ENCODE data around the gene HLA-DQB1.
"Not testable (repeated sequence)": the region's sequence is repeated elsewhere in the genome, so short reads cannot be mapped to it uniquely, and the experiment has no call there.

The HLA-DQB1 gene

DNA sequence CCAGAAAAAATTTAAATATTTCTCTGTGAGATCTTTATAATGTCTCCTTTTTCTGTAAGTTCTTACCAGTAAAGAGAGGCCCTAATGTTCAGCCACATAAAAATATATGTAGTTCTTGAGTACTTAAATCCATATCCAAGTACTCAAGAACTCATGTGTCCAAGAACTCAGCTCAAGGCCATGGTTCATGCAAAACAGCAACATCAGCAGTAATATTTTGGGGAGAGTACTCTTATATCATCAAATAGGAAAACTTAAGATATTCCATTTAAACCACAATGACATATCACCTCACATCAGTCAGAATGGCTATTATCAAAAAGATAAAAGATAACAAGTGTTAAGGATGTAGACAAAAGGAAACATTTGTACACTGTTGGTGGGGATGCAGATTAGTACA is 3.4 kb upstream of the HLA-DQB1 start:
- Mint-ChIP-seq H3K27me3 (no peaks in the 10 kb centered on the region), H3K4me3 (no peak overlapping the region), H3K36me3 (peaks cover 15% of the 10 kb centered on the region), H3K9me3 (peaks cover 3% of the 10 kb centered on the region), H3K27ac (peak overlapping the region; percentile 100), H3K4me1 (peaks cover 41% of the 10 kb centered on the region)
- ATAC-seq, result no peak

DNA sequence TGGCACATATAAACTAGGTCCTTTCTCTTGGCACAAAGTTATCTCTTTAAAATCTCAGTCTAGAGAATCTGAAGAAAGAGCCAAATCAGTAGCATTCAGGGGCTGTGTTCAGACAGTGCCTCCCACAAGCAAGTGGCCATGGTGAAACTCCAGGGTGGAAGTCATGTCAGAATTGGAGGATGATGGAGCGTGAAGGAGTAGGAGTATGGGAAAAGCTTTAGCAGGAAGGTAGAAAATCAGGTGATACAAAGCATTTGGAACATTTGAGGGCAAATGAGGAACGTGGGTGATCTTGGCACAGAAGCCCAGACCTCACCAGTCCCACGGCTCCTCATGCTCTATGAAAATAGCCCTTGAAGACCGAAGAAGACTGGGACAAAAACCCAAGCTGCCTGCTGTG is 2.8 kb upstream of the HLA-DQB1 start:
- no peak for ATAC-seq
- Mint-ChIP-seq H3K9me3 (peaks cover 1% of the 10 kb centered on the region), H3K4me1 (peaks cover 41% of the 10 kb centered on the region), H3K4me3 (no peak overlapping the region), H3K27ac (peak overlapping the region; percentile 100), H3K27me3 (no peaks in the 10 kb centered on the region), H3K36me3 (peaks cover 22% of the 10 kb centered on the region)

DNA sequence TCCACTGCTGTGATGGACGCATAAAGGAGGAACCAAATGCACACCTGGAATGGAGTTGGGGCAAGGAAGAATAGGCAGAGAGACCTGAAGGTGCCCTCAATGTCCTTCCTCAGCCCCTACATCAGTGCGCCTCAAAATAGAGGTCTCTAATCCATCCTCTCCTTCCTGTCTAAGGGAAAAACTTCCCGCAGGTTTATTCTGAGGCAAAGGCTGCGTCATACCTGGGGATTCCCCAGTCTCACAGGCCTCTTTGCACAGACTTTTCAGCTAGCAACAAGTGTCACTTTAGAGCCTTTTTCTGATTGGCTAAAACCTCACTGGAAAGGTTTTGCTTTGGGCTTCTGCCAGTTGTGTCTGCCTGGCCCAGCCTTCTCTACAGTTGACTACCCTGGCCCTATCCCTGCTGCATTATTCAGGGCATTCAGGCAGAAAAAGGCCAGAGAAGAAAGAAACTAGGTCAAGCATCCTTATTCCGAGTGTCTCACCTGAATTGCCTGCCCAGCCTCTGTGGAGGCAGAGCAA is 1.8 kb upstream of the HLA-DQB1 start:
- peaks cover 45% of the 10 kb centered on the region for H3K4me1 Mint-ChIP-seq
- ATAC-seq, result peak; percentile 91
- H3K27ac Mint-ChIP-seq, result peak overlapping the region; percentile 100
- H3K27me3 Mint-ChIP-seq, result no peaks in the 10 kb centered on the region
- H3K4me3 Mint-ChIP-seq, result peak overlapping the region; percentile 98
- peaks cover 31% of the 10 kb centered on the region for H3K36me3 Mint-ChIP-seq
- no peaks in the 10 kb centered on the region for H3K9me3 Mint-ChIP-seq

DNA sequence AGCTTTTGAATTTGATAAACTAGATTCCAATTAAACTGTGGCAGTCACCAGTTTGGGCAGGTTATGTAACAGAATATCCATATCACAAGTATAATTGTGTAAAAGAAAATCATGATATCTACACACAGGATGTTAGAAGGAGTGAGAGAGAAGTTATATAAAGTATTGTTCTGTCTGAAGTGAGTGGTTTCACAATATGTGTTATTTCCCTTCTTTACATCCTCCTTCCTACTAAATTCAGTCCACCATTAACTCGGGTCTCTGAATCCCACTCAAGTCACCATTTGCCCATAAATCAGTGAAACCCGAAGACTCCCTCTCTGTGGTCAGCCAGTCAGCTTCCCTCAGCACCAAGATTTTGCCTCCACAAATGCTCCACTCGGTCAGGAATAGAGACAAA is 796 bp downstream of the HLA-DQB1 start:
- Mint-ChIP-seq H3K9me3 (no peaks in the 10 kb centered on the region), H3K4me1 (peaks cover 71% of the 10 kb centered on the region), H3K27me3 (no peaks in the 10 kb centered on the region), H3K36me3 (peaks cover 55% of the 10 kb centered on the region), H3K27ac (peak overlapping the region; percentile 100), H3K4me3 (peak overlapping the region; percentile 98)
- ATAC-seq, result no peak

DNA sequence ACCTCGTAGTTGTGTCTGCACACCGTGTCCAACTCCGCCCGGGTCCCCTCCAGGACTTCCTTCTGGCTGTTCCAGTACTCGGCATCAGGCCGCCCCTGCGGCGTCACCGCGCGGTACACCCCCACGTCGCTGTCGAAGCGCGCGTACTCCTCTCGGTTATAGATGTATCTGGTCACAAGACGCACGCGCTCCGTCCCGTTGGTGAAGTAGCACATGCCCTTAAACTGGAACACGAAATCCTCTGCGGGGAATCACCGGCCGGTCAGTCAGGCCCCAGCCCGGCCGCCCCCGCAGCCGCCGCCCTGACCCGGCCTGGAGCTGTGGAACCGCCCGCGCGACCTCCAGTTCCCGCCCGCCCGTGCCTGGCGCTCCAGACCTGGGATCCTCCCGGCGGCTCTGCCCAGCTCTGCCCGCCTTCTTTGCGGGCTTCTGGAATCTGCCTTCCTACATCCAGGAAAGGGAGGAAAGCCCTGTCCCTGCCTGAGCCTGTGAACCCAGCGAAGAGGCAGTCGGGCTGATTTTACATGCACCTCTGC is 1.6 kb downstream of the HLA-DQB1 start:
- Mint-ChIP-seq H3K4me1 (peaks cover 72% of the 10 kb centered on the region), H3K27ac (peak overlapping the region; percentile 100), H3K9me3 (no peaks in the 10 kb centered on the region), H3K36me3 (peaks cover 62% of the 10 kb centered on the region), H3K27me3 (no peaks in the 10 kb centered on the region), H3K4me3 (peak overlapping the region; percentile 98)
- peak; percentile 29 for ATAC-seq

DNA sequence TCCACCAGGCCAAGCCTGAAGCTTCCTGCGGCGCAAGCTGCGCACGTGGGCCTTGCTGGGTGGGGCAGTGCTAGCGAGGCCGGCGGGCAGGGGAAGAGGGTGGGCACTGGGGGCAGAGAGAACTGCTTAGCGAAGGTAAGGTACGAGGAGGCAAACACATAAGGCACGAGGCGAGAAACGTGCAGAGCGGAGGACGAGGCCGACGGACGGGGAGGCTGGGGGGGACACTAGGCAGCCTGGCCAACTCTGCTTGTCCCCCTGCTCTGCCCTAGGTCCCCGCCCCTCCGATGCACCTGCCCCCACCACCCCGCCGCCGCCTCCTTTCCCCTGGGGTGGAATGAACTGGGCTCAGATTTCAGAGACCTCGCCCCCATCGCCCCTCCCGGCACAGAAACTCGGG is 2.1 kb downstream of the HLA-DQB1 start:
- Mint-ChIP-seq H3K4me3 (peak overlapping the region; percentile 98), H3K36me3 (peaks cover 68% of the 10 kb centered on the region), H3K4me1 (peaks cover 71% of the 10 kb centered on the region), H3K27ac (peak overlapping the region; percentile 100), H3K9me3 (no peaks in the 10 kb centered on the region), H3K27me3 (no peaks in the 10 kb centered on the region)
- ATAC-seq, result no peak

DNA sequence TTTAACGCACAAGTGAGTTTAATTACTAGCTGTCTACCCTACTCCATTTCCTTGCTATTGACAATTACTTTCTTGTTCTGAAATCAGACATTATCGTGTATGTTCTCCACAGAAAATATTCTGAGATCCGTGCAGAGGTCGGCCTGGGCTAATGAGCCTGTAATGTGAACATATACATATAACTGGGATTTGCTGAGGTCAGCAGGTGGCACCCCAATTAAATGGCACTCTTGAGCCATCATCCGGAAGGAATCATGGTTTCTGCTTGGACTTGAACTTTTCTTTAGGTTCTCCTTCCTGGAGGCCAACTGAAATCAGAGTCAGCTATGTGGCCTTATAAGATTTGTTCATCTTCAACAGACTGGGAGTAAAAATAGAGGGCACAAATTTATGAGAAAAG is 3.6 kb downstream of the HLA-DQB1 start:
- Mint-ChIP-seq H3K27me3 (no peaks in the 10 kb centered on the region), H3K36me3 (peaks cover 83% of the 10 kb centered on the region), H3K27ac (peak overlapping the region; percentile 100), H3K4me1 (peaks cover 72% of the 10 kb centered on the region), H3K9me3 (no peaks in the 10 kb centered on the region), H3K4me3 (peak overlapping the region; percentile 98)
- ATAC-seq, result no peak

DNA sequence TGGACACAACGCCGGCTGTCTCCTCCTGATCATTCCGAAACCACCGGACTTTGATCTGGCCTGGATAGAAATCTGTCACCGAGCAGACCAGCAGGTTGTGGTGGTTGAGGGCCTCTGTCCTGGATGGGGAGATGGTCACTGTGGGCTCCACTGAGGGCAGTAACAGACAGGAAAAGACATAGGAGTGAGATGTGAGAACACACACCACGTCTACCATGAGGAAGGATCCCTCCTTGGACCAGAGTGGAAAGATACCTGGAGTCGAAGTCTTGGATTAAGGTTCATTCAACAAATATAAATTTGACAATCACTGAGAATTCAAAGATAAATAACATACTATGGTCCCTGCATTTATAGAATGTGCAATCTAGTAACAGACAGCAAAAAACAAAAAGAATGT is 4.4 kb downstream of the HLA-DQB1 start:
- peak overlapping the region; percentile 62 for H3K4me3 Mint-ChIP-seq
- H3K27me3 Mint-ChIP-seq, result no peaks in the 10 kb centered on the region
- H3K9me3 Mint-ChIP-seq, result no peaks in the 10 kb centered on the region
- peaks cover 85% of the 10 kb centered on the region for H3K36me3 Mint-ChIP-seq
- peaks cover 69% of the 10 kb centered on the region for H3K4me1 Mint-ChIP-seq
- peak overlapping the region; percentile 67 for H3K27ac Mint-ChIP-seq
- ATAC-seq, result no peak

DNA sequence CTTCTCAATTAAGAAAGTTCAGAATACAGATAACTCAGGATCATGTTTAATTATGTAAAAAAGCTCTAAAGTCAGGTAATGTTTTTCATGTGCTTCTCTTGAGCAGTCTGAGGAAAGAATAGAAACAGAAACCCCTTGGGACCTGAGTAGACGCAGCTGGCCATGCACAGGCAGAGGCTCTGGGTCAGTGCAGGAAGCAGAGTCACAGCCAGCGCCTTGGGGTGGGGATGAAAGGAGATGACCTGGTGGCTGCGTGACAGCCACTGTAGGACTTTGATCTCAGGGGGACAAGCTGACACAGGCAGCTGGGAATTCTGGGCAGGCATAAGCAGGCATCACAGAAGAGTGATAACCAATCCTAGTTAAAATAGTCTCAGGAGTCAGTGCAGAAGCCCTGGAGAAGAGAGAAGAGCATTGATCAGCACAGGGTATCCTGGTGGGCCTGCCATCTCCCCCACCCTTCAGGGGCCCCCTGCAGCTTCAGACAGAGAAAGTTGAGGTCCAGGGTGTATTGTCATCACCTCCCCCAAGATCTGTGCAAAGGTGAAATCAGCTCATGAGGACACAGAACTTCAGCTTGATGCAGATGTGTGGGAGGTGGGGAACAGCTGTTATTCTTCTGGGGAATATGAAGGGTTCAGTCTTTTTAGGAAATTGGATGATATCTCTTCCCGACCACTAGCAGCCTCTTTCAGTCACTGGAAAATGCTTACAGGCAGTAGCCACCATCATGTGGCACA is 6.4 kb downstream of the HLA-DQB1 start:
- H3K27me3 Mint-ChIP-seq, result no peaks in the 10 kb centered on the region
- peak overlapping the region; percentile 62 for H3K4me3 Mint-ChIP-seq
- H3K36me3 Mint-ChIP-seq, result peaks cover 84% of the 10 kb centered on the region
- ATAC-seq, result peak; percentile 75
- no peaks in the 10 kb centered on the region for H3K9me3 Mint-ChIP-seq
- H3K4me1 Mint-ChIP-seq, result peaks cover 65% of the 10 kb centered on the region
- H3K27ac Mint-ChIP-seq, result peak overlapping the region; percentile 67

DNA sequence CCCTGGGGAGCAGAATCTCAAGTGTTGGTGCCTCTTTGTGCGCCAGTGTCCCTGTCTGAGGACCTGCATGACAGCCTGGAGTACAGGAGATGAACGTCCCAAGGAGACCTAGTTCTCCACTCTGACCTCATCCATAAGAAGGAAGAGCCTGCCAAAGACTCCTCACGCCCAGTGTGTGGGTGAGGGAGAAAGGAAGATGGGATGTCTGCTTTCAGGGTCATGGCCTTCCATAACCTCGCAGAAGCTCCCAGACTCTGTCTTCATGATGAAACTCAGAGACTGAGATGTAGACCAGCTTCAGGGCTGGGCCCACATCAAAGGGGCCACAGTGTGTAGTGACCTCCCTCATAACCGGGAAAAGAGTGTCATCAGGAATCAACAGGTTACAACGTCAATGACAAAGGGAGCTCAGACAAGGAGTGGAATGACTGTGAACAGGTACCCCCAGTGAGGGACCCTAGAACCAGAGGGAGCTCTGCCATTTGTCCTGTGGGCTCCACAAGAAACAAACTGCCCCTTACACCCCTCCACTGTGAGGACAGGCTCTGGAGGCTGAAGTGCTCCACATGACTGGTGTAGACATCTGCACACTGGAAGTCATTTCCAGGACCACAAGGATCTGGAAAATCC is 8.1 kb downstream of the HLA-DQB1 start:
- Mint-ChIP-seq H3K9me3 (no peaks in the 10 kb centered on the region), H3K4me3 (no peak overlapping the region), H3K27ac (peak overlapping the region; percentile 67), H3K27me3 (no peaks in the 10 kb centered on the region), H3K4me1 (peaks cover 62% of the 10 kb centered on the region), H3K36me3 (peaks cover 74% of the 10 kb centered on the region)
- peak; percentile 32 for ATAC-seq

DNA sequence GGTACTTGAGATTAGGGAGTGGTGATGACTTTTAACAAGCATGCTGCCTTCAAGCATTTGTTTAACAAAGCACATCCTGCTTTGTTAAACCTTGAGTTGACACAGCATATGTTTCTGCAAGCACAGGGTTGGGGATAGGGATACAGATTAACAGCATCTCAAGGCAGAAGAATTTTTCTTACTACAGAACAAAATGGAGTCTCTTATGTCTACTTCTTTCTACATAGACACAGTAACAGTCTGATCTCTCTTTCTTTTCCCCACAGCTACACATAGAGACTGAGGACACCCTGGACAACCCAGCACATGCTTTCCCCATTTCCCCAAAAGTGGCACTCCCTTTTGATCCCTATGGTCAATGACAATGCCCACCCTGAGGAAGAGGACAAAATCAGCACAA is 8.6 kb downstream of the HLA-DQB1 start:
- not testable (repeated sequence) for H3K4me3 Mint-ChIP-seq, H3K9me3 Mint-ChIP-seq, H3K27me3 Mint-ChIP-seq, ATAC-seq
- Mint-ChIP-seq H3K36me3 (peaks cover 68% of the 10 kb centered on the region), H3K4me1 (peaks cover 56% of the 10 kb centered on the region), H3K27ac (peak overlapping the region; percentile 67)

DNA sequence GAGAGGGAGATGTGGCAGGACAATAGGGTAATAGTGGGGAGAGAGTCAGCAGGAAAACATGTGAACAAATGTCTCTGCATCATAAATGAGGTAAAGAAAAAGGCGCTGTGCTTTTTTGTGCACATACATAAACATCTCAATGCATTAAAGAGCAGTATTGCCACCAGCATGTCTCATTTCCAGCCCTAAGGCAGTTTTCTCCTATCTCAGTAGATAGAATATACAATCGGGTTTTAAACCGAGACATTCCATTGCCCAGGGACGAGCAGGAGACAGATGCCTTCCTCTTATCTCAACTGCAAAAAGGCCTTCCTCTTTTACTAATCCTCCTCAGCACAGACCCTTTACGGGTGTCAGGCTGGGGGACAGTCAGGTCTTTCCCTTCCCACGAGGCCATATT is 9.1 kb downstream of the HLA-DQB1 start:
- not testable (repeated sequence) for H3K9me3 Mint-ChIP-seq, H3K4me3 Mint-ChIP-seq, ATAC-seq, H3K27me3 Mint-ChIP-seq
- Mint-ChIP-seq H3K36me3 (peaks cover 64% of the 10 kb centered on the region), H3K27ac (peak overlapping the region; percentile 67), H3K4me1 (peaks cover 52% of the 10 kb centered on the region)

DNA sequence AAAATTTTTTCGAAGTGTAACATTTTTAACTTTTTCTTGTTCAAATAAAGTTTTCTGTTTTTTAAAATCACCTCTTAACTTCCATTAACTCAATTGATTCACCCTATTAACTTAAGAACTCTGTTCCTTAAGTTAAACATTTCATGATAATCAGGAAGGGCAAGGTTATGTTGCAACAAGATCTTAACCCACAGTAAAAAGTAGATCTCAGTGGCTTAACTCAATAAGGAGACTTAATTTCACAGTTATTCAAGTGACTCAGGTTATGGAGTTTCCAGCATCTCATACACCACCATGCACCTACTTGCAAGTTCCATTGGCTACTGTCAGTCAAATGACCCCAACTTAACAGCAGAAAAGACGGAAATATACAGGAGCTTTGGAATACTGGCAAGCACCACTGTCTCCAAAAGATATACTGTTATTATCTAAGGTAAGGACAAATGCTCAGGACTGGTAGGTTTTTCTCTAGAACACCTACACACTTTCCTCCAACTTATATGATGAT is 11.2 kb downstream of the HLA-DQB1 start:
- H3K27me3 Mint-ChIP-seq, result no peaks in the 10 kb centered on the region
- H3K36me3 Mint-ChIP-seq, result peaks cover 45% of the 10 kb centered on the region
- H3K4me3 Mint-ChIP-seq, result no peak overlapping the region
- no peak overlapping the region for H3K27ac Mint-ChIP-seq
- H3K4me1 Mint-ChIP-seq, result peaks cover 31% of the 10 kb centered on the region
- no peaks in the 10 kb centered on the region for H3K9me3 Mint-ChIP-seq
- no peak for ATAC-seq

DNA sequence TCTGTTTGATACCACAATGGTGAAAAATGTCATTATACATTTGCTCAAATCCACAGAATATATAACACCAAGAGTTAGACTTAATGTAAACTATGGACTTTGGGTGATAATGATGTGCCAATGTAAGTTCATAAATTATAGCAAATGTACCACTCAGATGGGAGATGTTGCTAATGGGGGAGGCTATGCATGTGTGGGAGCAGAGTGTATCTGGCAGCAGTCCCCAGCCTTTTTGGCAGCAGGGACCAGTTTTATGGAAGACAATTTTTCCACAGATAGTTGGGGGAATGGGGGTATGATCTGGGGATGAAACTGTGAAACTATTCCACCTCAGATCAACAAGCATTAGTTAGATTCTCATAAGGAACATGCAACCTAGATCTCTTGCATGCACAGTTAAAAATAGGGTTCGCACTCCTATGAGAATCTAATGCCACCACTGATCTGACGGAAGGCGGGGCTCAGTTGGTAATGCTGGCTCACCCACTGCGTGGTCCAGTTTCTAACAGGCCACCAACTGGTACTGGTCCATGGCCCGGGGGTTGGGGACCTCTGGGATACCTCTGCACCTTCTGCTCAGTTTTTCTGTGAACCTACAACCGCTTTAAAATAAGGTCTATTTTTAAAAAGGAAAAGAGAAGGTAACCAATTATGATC is 21.3 kb downstream of the HLA-DQB1 start:
- H3K4me3 Mint-ChIP-seq, result no peak overlapping the region
- H3K27ac Mint-ChIP-seq, result peak overlapping the region; percentile 35

DNA sequence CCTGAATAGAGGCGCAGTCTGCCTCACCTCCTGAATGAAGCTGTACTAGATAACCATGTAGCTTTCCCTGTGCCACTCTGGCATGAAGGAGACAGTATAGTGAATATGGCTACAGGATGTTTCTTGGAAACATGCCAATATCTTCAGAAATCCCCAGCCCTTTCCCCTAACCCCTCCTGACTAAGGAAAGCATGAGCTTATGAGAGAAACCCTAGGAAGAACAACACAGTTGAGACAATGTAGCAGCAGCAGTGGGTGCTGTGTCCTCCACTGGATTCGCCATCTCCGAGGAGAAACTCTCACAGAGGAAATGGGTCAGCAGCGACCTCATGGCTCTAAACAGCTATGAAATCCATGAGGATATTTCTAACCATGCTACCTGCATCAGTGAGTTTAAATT is 22.6 kb downstream of the HLA-DQB1 start:
- ATAC-seq, result no peak
- Mint-ChIP-seq H3K27ac (peak overlapping the region; percentile 100), H3K27me3 (no peaks in the 10 kb centered on the region), H3K4me3 (no peak overlapping the region), H3K9me3 (peaks cover 5% of the 10 kb centered on the region), H3K4me1 (peaks cover 64% of the 10 kb centered on the region), H3K36me3 (peaks cover 67% of the 10 kb centered on the region)

More for the DNA sequence above, 21.3 kb downstream of the HLA-DQB1 start:
- H3K9me3 Mint-ChIP-seq, result peaks cover 5% of the 10 kb centered on the region
- no peaks in the 10 kb centered on the region for H3K27me3 Mint-ChIP-seq
- no peak for ATAC-seq
- peaks cover 55% of the 10 kb centered on the region for H3K36me3 Mint-ChIP-seq
- H3K4me1 Mint-ChIP-seq, result peaks cover 51% of the 10 kb centered on the region
